Measurements from ENCODE around the gene UMODL1.
A peak's percentile ranks its signal among the peaks of the same experiment; 100 is the strongest.

GRCh38 chr21:42039470-42039901 is 31.6 kb upstream of the UMODL1 start:
- TF ChIP-seq CTCF (IDR thresholded peaks at IDR 0.05) (no peak), EP300 (IDR thresholded peaks at IDR 0.05) (peak in 1 of 2 donors; percentile 66), POLR2A (IDR thresholded peaks at IDR 0.05) (no peak)

All from tibial nerve (tissue), 4 donors.